ENCODE data around the gene PSME3.

GRCh38 chr17:42889809-42890208 lies 56.6 kb downstream of the PSME3 start:
- TF ChIP-seq EZH2 (IDR thresholded peaks at IDR 0.05) (no peak), POLR2AphosphoS5 (IDR thresholded peaks at IDR 0.05; ENCODE audit: borderline replicate concordance, low read depth, low read length) (no peak)
